Activated CD4-positive, alpha-beta T cell treated with anti-CD3 and anti-CD28 coated beads, Interleukin-10, Interleukin-2, amounts not matched to agents 100 ng/mL and 50 ng/mL, durations not matched to agents 16 hours and 8 hours (primary cell): ENCODE results near the gene CCDC6.
"Not testable (repeated sequence)": the region's sequence is repeated elsewhere in the genome, so short reads cannot be mapped to it uniquely, and the experiment has no call there.

Source experiments
- DNase-seq: peaks from one replicate; pipeline ENCODE4 v3.0.0-alpha.2; 2020

CCDC6 gene

GRCh38 chr10:59906417-59907202, at the start of gene CCDC6:
CCDC6 (minus strand) TSS chr10:59906556; CDS start chr10:59906424, 132 bp downstream.
- DNase-seq, result peak; percentile 96

- DNase-seq, result no peak
Observed at GRCh38 chr10:59954296-59954695, 47.9 kb upstream of the CCDC6 start.

DNA sequence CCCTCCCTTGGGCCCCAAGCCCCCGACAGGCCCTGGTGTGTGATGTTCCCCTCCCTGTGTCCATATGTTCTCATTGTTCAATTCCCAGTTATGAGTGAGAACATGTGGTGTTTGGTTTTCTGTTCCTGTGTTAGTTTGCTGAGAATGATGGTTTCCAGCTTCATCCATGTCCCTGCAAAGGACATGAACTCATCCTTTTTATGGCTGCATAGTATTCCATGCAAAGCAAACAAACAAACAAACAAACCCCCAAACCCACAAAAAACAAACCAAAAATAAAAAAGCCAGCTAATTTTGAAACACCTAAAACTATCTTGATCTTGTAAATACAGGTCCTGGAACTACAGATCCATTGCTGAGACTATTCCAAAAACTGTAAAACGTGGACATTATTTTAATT, 47.4 kb upstream of the CCDC6 start:
- DNase-seq, result not testable (repeated sequence)

DNA sequence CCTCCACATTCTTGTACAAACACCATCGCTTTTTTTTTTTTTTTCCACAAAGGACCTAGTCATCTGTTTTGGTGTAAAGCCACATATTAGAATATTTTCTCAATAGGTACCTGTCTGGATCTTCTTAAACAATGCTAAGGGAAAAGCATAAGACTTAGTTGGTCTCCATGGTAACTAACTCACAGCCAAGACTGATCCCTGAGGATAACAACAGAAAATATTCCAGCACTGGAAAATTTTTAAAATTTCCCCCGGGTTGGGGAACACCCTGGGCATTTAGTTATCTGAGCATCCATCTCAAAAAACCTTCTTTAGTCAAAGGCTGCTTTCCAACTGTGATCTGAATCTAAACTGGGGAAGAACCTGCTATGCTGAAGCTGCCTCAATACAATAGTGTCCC, 43.7 kb upstream of the CCDC6 start:
- DNase-seq, result no peak

- no peak for DNase-seq
Observed at GRCh38 chr10:59949608-59950007, 43.3 kb upstream of the CCDC6 start.

- DNase-seq, result no peak
Observed at GRCh38 chr10:59945991-59946390, 39.6 kb upstream of the CCDC6 start.

DNA sequence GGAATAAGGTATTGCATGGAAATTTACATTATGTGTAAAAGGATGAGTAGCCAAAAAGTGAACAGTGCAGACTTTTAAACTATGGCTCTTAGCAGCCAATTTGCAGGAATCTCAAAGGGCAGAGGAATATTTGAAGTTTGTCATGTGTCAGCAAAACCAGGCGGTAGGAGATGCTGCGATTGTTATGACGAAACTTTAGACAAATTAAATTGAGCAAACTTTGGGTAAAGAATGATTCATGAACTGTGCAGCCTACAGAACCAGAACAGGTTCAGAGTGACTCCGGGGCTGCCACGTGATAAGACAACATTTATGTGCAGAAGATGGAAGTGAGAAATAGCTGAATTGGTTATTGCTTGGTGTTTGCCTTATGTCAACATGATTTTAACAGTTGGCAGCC, 39.2 kb upstream of the CCDC6 start:
- DNase-seq, result no peak

DNA sequence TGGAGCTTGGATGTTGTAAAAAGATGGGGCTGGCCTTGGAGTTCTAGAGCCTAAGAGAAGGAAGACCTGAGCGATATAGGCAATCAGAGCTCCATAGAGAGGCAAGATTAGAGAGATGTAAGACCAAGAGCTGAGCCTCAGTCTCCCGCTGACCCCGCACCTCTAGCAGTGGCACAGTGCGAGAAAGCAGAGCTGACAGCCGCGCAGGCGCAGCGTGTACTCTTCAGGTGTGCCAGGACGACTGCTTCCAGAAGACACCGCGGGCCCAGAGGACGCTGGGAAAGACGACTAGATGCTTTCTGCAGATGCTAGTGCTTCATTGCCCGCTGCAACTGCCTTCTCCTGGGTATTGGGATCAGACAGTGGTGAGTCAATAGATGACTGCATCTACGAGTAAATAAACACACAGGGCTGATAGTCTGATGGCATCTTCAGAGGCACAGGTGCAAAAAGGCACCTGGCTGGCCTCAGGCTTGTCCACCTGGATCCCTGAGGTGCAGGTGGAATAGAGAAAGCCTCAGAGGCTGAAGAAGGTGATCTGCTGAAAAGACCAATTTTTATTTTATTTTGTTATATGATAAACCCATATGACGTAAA, 38.1 kb upstream of the CCDC6 start:
- DNase-seq, result no peak

- no peak for DNase-seq
Observed at GRCh38 chr10:59942556-59942955, 36.2 kb upstream of the CCDC6 start.

- DNase-seq, result no peak
Observed at GRCh38 chr10:59937720-59938119, 31.4 kb upstream of the CCDC6 start.

GRCh38 chr10:59934701-59935100, 28.3 kb upstream of the CCDC6 start:
- DNase-seq, result no peak

DNA sequence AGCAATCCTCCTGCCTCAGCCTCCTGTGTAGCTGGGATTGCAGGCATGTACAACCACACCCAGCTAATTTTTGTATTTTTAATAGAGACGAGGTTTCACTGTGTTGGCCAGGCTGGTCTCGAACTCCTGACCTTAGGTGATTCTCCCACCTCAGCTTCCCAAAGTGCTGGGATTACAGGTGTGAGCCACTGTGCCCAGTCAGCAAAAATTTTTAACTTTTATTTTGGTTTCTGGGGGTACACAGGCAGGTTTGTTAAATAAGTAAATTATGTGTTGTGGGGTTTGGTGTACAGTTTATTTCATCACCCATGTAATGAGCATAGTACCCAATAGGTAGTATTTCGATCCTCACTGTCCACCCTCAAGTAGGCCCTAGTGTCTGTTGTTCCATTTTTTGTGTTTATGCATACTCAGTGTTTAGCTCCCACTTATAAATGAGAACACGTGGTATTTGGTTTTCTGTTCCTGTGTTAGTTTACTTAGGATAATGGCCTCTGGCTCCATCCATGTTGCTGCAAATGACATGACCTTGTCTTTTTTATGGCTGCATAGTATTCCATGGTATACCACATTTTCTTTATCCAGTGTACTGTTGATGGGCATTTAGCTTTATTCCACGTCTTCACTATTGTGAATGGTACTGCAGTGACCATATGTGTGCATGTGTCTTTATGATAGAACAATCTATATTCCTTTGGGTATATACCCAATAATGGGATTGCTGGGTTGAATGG, 24.6 kb upstream of the CCDC6 start:
- not testable (repeated sequence) for DNase-seq

DNA sequence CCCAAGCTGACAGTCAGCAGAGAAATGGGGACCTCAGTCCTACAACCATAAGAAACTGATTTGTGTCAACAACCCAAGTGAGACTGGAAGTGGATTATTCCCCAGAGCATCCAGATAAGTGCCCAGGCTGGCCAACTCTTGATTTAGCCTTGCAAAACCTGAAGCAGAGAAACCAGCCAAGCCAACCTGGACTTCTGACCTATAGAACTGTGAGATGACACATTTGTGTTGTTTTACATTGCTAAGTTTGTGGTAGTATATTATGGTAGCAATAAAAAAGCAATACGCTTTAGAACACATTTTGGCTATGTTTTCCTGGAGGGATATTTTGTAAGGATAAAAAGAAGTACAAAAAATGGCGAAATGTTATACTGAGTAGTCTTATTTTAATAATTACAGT, 19.7 kb upstream of the CCDC6 start:
- no peak for DNase-seq

GRCh38 chr10:59922907-59923306, 16.6 kb upstream of the CCDC6 start:
- DNase-seq, result no peak

DNA sequence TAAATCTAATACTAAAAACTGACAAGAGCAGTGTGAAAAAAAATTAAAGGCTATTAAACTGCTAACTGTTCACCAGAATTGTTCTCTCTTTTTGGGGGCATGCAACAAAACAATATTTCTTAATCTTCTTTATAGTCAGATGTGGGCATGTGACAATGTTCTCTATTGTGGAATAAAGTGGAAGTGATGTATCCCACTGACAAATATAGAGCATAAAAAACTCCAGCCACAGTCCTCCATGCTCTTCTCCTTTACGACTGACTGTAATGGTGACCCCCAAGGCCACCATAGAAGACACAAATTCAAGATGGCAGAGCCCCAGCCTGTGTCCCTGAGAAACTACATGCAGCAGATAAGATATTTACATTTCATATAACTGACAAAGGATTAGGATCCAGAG, 11.6 kb upstream of the CCDC6 start:
- DNase-seq, result no peak

- DNase-seq, result no peak
Observed at GRCh38 chr10:59913547-59914237, 7.3 kb upstream of the CCDC6 start.

DNA sequence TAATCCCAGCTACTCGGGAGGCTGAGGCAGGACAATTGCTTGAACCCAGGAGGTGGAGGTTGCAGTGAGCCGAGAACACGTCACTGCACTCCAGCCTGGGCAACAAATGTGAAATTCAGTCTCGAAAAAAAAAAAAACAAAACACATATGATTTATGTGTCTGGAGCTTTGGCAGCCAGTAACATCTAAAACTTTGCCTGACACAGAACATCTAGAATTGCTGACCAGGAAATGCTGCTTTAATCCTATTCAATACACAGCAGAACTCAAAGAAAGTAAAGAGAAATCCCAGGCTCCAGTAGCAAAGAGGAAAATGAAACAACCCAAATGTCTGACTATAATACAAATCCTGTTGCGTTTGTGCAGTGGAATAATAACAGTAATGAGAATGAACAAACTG, 4.5 kb upstream of the CCDC6 start:
- DNase-seq, result no peak

- no peak for DNase-seq
Observed at GRCh38 chr10:59909815-59910214, 3.5 kb upstream of the CCDC6 start.

- no peak for DNase-seq
Observed at GRCh38 chr10:59908808-59909143, 2.4 kb upstream of the CCDC6 start.

- peak; percentile 82 for DNase-seq
Observed at GRCh38 chr10:59907918-59908807, 1.8 kb upstream of the CCDC6 start.

GRCh38 chr10:59907537-59907917, 1.2 kb upstream of the CCDC6 start:
- peak; percentile 29 for DNase-seq

DNA sequence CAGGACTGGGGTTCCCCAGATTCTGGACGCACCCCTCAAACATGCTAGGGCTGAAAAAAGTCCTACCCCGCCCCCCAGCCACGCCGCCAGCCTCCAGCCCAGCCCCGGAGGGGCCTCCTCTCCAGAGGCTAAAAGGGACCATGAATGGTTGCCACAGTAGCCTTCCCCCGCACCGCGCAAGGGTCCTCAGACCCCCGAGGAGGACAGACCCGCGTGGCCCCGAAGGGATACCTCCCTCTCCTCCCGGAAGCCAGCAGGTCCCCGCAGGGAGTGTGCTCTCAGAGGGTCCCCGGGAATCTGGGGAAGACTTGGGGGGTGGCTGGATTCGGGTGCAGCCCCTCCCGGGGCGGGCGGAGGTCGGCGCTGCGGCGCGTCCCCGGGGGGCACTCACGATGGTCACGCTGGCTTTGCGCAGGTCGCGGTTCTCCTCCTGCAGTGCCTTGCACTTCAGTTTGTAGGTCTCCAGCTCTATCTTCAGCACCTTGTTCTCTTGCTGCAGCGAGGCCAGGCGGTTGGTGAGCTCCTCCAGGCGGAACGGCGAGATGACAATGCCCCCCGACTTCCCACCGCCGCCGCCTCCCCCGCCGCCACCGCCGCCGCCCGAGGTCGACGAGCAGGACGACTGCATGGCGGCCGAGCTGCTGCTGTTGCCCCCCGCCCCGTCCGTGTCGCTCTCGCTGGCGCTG, 482 bp downstream of the CCDC6 start:
- peak; percentile 13 for DNase-seq
